OCI-LY7 (cell line): Measurements from ENCODE around the gene CSDE1. TPM values are rescaled to one million over a fixed set of nuclear protein-coding genes. Genes with fewer than 3 reads are reported as not detected.

Experiments used
- BruUV-seq: library from RNA; stranded (reverse); fragments of 400-500 nt; replicated peaks from 2 replicates; lab custom pipeline; 2021; lab: Mats Ljungman, UMichigan
- CTCF ChIA-PET: fragments of 300-600 bp; sonication (Branson Sonifier 250); formaldehyde crosslinking; loops from one replicate; lab custom pipeline; 2022; ENCODE audit warnings: antibody characterized with exemption; ENCODE audit not compliant: unreplicated experiment; lab: Charles Lee
- POLR2A ChIA-PET: fragments of 300-600 bp; sonication (Branson Sonifier 250); formaldehyde crosslinking; loops from one replicate; lab custom pipeline; 2022; ENCODE audit warnings: antibody characterized with exemption; lab: Charles Lee
- DNase-seq: peaks from one replicate; pipeline ENCODE4 v3.0.0-alpha.2; 2015; ENCODE audit warnings: low spot score
- H2AFZ ChIP-seq: fragments of 200-600 bp; sonication (generic), shearing (Covaris generic); 2 replicates; pipeline ENCODE4 v1.6.1; 2014; ENCODE audit warnings: mild to moderate bottlenecking, antibody characterized with exemption, low read length, moderate library complexity
- H3K27ac ChIP-seq: fragments of 200-600 bp; sonication (generic); 2 replicates; pipeline ENCODE4 v1.5.1; 2014; ENCODE audit warnings: mixed run types, low read depth, mild to moderate bottlenecking, moderate library complexity, low read length, inconsistent platforms; ENCODE audit not compliant: poor library complexity, severe bottlenecking
- H3K36me3 ChIP-seq: fragments of 200-600 bp; sonication (generic); 2 replicates; pipeline ENCODE4 v1.6.1; 2014; ENCODE audit warnings: mild to moderate bottlenecking, antibody characterized with exemption, low read length, moderate library complexity, mixed read lengths; ENCODE audit not compliant: insufficient read depth
- H3K4me1 ChIP-seq: fragments of 200-600 bp; sonication (generic); 2 replicates; pipeline ENCODE4 v1.5.1; 2014; ENCODE audit warnings: mild to moderate bottlenecking, low read length; ENCODE audit not compliant: insufficient read depth, poor library complexity, severe bottlenecking
- H3K4me2 ChIP-seq: fragments of 200-600 bp; sonication (generic); 2 replicates; pipeline ENCODE4 v1.6.1; 2014; ENCODE audit warnings: mild to moderate bottlenecking, low read length
- H3K4me3 ChIP-seq: fragments of 200-600 bp; sonication (generic); 2 replicates; pipeline ENCODE4 v1.5.1; 2014; ENCODE audit warnings: mild to moderate bottlenecking, low read depth, low read length; ENCODE audit not compliant: poor library complexity, severe bottlenecking
- H3K79me2 ChIP-seq: fragments of 200-600 bp; sonication (generic); 2 replicates; pipeline ENCODE4 v1.6.1; 2016; ENCODE audit warnings: low read depth, mild to moderate bottlenecking, low read length, moderate library complexity, mixed read lengths; ENCODE audit not compliant: insufficient read depth
- H3K9me2 ChIP-seq: fragments of 200-600 bp; sonication (generic); 2 replicates; pipeline ENCODE4 v1.6.1; 2016; ENCODE audit warnings: mild to moderate bottlenecking, low read length, mixed read lengths; ENCODE audit not compliant: insufficient read depth
- H3K9me3 ChIP-seq: fragments of 200-600 bp; sonication (generic); 2 replicates; pipeline ENCODE4 v1.6.1; 2014; ENCODE audit warnings: mild to moderate bottlenecking, mixed run types, low read length, mixed read lengths
- H4K20me1 ChIP-seq: fragments of 200-600 bp; sonication (generic); 2 replicates; pipeline ENCODE4 v1.6.1; 2014; ENCODE audit warnings: mild to moderate bottlenecking, antibody characterized with exemption, low read length, moderate library complexity, mixed read lengths; ENCODE audit not compliant: insufficient read depth
- CTCF ChIP-seq: fragments of 200-600 bp; sonication (generic); conservative IDR thresholded peaks from 2 replicates; pipeline ENCODE4 v1.5.1; 2014; ENCODE audit warnings: mild to moderate bottlenecking, antibody characterized with exemption, low read length, moderate library complexity, mixed read lengths
- EZH2phosphoT487 ChIP-seq: fragments of 200-600 bp; sonication (generic); IDR thresholded peaks from 2 replicates; pipeline ENCODE4 v1.6.1; 2018; ENCODE audit warnings: low read depth, borderline replicate concordance, mild to moderate bottlenecking, mixed run types, antibody characterized with exemption, low read length, moderate library complexity, mixed read lengths
- intact Hi-C: fragments of 100-400 bp; cut with micrococcal nuclease; formaldehyde crosslinking; loops from one replicate; pipeline ENCODE4 v1.10.0; 2022; ENCODE audit not compliant: unreplicated experiment
- total RNA-seq, 2 experiments: library from RNA; depleted of rRNA in 1 of 2; stranded (reverse); fragments of >200 nt in 1 of 2; shearing (Covaris generic) in 1 of 2; gene quantifications; 2 replicates each; pipeline ENCODE4 v1.2.3, GENCODE V29; 2014 to 2022

The CSDE1 gene
- total RNA-seq, 2 experiments from 2014 or later: 177 to 426 TPM

- Histone ChIP-seq H3K79me2 (peaks cover 8% of the 10 kb centered on the region; the same call in 1 of the 2 replicates), H3K4me2 (no peak overlapping the region), H2AFZ (no peak overlapping the region), H3K9me2 (no peaks in the 10 kb centered on the region), H4K20me1 (no peaks in the 10 kb centered on the region), H3K9me3 (no peaks in the 10 kb centered on the region), H3K27ac (no peak overlapping the region), H3K4me1 (no peaks in the 10 kb centered on the region), H3K36me3 (peaks cover 100% of the 10 kb centered on the region), H3K4me3 (no peak overlapping the region)
- intact Hi-C loops: no loop called here
- POLR2A ChIA-PET: interaction anchor here (0.6 kb wide), 1 partner anchor 22 kb away, joined by 3 read pairs; no protein-coding TSS in a partner anchor
- BruUV-seq: no TSS peak
- DNase-seq: no peak
- CTCF ChIA-PET: no interaction called here
- TF ChIP-seq EZH2phosphoT487: no peak
- no peak for TF ChIP-seq CTCF
Measured at GRCh38 chr1:114723457-114723856, 34.3 kb downstream of the CSDE1 start.

GRCh38 chr1:114720492-114720891, 37.3 kb downstream of the CSDE1 start:
- CTCF ChIA-PET: no interaction called here
- BruUV-seq: no TSS peak
- intact Hi-C loops: no loop called here
- peaks cover 23% of the 10 kb centered on the region for H3K79me2 ChIP-seq
- H3K27ac ChIP-seq: no peak overlapping the region
- DNase-seq: no peak
- no peaks in the 10 kb centered on the region for H3K9me3 ChIP-seq
- H3K36me3 ChIP-seq: peaks cover 98% of the 10 kb centered on the region
- no peak overlapping the region for H2AFZ ChIP-seq
- H3K4me2 ChIP-seq: no peak overlapping the region
- no peaks in the 10 kb centered on the region for H3K9me2 ChIP-seq
- TF ChIP-seq EZH2phosphoT487: no peak
- POLR2A ChIA-PET: interaction anchor here (0.9 to 1.0 kb wide), 2 partner anchors 17 to 30 kb away, joined by 3 to 4 read pairs; no protein-coding TSS in a partner anchor
- no peaks in the 10 kb centered on the region for H4K20me1 ChIP-seq
- H3K4me1 ChIP-seq: peaks cover 14% of the 10 kb centered on the region
- H3K4me3 ChIP-seq: no peak overlapping the region

- Histone ChIP-seq H3K4me1 (peaks cover 16% of the 10 kb centered on the region), H3K36me3 (peaks cover 94% of the 10 kb centered on the region), H3K9me3 (no peaks in the 10 kb centered on the region), H3K27ac (no peak overlapping the region), H3K9me2 (no peaks in the 10 kb centered on the region), H4K20me1 (no peaks in the 10 kb centered on the region), H2AFZ (no peak overlapping the region), H3K4me2 (no peak overlapping the region), H3K4me3 (no peak overlapping the region), H3K79me2 (peaks cover 34% of the 10 kb centered on the region)
- ChIA-PET POLR2A (interaction anchor here (0.9 to 1.3 kb wide), 3 partner anchors 18 to 31 kb away, joined by 3 to 4 read pairs (median 4); no protein-coding TSS in a partner anchor), CTCF (no interaction called here)
- no peak for DNase-seq
- intact Hi-C loops: loop anchor here (5.0 to 10.0 kb wide), 2 partner anchors 33 to 145 kb away; no protein-coding TSS in a partner anchor
- no peak for TF ChIP-seq CTCF
- no peak for TF ChIP-seq EZH2phosphoT487
- no TSS peak for BruUV-seq
Measured at GRCh38 chr1:114719424-114719787, 38.4 kb downstream of the CSDE1 start.
